Skeletal muscle tissue (tissue), 4 donors: ENCODE measurements around the gene C1S. TPM values are rescaled to one million over a fixed set of nuclear protein-coding genes. Genes with fewer than 3 reads are reported as not detected.
"Not testable (repeated sequence)": the region's sequence is repeated elsewhere in the genome, so short reads cannot be mapped to it uniquely, and the experiment has no call there.

Experiments used
- H3K27ac ChIP-seq: one replicate; pipeline ENCODE4 v1.7.0; 2013; ENCODE audit warnings: mild to moderate bottlenecking, low read depth, low read length, inconsistent platforms
- H3K27me3 ChIP-seq, 3 donors: one replicate each; pipeline ENCODE4 v1.7.0; 2013; ENCODE audit warnings: low read length in 3 of 3; ENCODE audit not compliant: control insufficient read depth in 3 of 3, insufficient read depth in 3 of 3
- H3K36me3 ChIP-seq, 3 donors: one replicate each; pipeline ENCODE4 v1.7.0; 2013; ENCODE audit warnings: low read length in 3 of 3; ENCODE audit not compliant: control insufficient read depth in 3 of 3, insufficient read depth in 3 of 3
- H3K4me1 ChIP-seq, 3 donors: one replicate each; pipeline ENCODE4 v1.7.0; 2013; ENCODE audit warnings: low read length in 3 of 3, mild to moderate bottlenecking in 3 of 3; ENCODE audit not compliant: control insufficient read depth in 3 of 3, insufficient read depth in 3 of 3
- H3K4me3 ChIP-seq, 3 donors: one replicate each; pipeline ENCODE4 v1.7.0; 2013; ENCODE audit warnings: low read length in 3 of 3
- H3K9ac ChIP-seq, 3 donors: one replicate each; pipeline ENCODE4 v1.7.0; 2013; ENCODE audit warnings: low read length in 3 of 3, mild to moderate bottlenecking in 3 of 3, moderate library complexity in 2 of 3, low read depth in 1 of 3
- H3K9me3 ChIP-seq, 3 donors: one replicate each; pipeline ENCODE4 v1.7.0; 2013; ENCODE audit warnings: low read length in 3 of 3; ENCODE audit not compliant: control insufficient read depth in 3 of 3
- total RNA-seq: library from RNA; depleted of rRNA; stranded (reverse); fragments of >200 nt; gene quantifications from one replicate; pipeline ENCODE4 v1.2.3, GENCODE V29; 2014
- donor health status: Osteomylitis.

C1S gene
- total RNA-seq, 1 donor from 2014 or later, result 89.8 TPM

DNA sequence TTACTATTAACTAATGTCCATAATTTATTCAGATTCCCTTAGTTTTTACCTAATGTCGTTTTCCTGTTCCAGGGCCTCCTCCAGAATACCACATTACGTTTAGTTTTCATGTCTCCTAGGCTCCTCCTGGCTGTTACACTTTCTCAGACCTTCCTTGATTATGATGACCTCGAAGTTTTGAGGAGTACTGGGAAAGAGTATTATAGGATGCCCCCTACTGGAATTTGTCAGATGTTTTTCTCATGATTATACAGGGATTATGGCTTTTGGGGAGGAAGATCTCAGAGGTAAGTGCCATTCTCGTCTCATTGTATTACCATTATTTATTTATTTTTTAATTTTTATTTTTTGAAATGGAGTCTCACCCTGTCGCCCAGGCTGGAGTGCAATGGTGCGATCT, 17.7 kb upstream of the C1S start:
- H3K36me3 ChIP-seq, result no peaks in the 10 kb centered on the region
- H3K27ac ChIP-seq, result no peak overlapping the region
- H3K9me3 ChIP-seq, result no peaks in the 10 kb centered on the region
- H3K4me1 ChIP-seq, result peaks cover 0 to 5% (median 2%) of the 10 kb centered on the region in 3 donors
- H3K9ac ChIP-seq, result no peak overlapping the region
- no peaks in the 10 kb centered on the region for H3K27me3 ChIP-seq
- H3K4me3 ChIP-seq, result no peak overlapping the region

DNA sequence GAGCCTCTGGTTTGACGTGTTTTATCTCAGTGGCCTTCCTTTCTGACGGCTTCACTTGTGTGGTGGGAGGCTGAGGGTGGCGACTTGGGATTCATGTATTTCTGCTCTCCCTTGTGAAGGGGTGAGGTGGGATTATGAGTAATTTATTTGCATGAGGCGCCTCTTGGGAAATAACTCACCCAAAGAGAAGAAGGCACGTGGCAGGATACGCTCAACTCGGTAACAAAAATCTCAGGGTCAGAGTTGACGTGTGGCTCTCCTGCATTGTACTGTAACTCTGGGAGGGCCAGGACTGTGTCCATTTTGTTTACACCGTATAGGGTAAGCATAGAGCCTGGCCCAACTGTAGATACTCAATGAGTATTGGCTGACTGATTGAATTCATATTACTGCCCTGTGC, 14.6 kb upstream of the C1S start:
- Histone ChIP-seq H3K4me1 (peaks cover 3 to 14% (median 7%) of the 10 kb centered on the region in 3 donors), H3K27ac (no peak overlapping the region), H3K36me3 (no peaks in the 10 kb centered on the region), H3K9ac (no peak overlapping the region), H3K4me3 (no peak overlapping the region), H3K9me3 (no peaks in the 10 kb centered on the region), H3K27me3 (no peaks in the 10 kb centered on the region)

DNA sequence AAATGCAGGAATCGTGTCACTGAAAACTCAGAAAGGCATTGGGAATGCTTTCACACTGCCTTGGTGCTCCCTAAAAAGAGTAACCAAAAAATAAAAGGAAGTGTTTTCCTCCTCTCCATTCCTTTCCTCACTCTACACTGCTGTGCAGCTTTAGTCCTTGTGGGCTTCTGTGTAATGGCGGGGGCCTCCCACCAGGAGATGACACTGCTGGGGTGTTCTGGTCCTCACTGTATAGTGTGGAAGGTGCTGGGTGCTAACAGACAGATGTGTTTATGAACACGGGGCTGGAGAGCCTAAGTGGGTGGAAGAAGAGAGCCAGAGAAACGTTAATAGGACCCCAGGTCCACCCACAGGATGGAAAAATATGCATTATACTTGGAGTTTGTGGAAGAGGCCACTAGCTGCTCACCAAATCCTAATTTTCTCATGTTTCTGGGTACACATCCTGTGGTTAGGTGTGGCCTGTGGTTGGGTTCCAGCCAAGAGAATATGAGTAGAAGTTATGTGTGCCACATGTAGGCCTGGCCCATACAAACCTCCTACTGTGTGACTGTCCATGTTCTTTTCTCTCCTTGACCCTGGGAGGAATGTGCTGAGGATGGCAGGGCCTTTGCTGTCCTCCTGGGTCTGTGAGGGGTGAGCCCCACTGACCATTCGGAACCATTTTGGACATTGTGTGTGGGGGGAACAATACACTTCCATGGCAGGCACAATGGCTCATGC, 14.0 kb upstream of the C1S start:
- no peaks in the 10 kb centered on the region for H3K27me3 ChIP-seq
- no peak overlapping the region for H3K27ac ChIP-seq
- no peaks in the 10 kb centered on the region for H3K36me3 ChIP-seq
- no peak overlapping the region for H3K4me3 ChIP-seq
- no peaks in the 10 kb centered on the region for H3K9me3 ChIP-seq
- no peak overlapping the region for H3K9ac ChIP-seq
- peaks cover 3 to 14% (median 7%) of the 10 kb centered on the region in 3 donors for H3K4me1 ChIP-seq

DNA sequence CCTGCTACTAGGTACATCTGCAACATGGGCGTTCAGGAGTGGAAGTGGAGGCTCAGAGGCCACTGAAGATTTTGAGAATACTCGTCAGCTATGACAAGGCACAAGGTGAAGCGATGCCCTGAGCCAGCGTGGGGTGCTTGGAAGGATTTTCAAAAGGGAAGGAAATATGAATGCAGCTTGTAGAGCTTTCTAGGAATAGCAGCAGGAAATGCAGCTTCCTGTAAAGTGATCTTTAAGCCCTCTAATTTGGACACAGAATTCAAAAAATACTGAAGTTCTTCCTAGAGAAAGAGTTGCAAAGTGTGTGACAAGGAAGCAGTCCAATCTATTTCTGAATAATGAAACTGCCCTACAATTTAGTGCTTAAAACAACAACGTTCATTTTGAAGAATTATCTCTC, 13.2 kb upstream of the C1S start:
- H3K4me3 ChIP-seq, result no peak overlapping the region
- H3K36me3 ChIP-seq, result no peaks in the 10 kb centered on the region
- H3K9me3 ChIP-seq, result no peaks in the 10 kb centered on the region
- no peaks in the 10 kb centered on the region for H3K27me3 ChIP-seq
- H3K9ac ChIP-seq, result no peak overlapping the region
- peaks cover 3 to 14% (median 7%) of the 10 kb centered on the region in 3 donors for H3K4me1 ChIP-seq
- H3K27ac ChIP-seq, result no peak overlapping the region

DNA sequence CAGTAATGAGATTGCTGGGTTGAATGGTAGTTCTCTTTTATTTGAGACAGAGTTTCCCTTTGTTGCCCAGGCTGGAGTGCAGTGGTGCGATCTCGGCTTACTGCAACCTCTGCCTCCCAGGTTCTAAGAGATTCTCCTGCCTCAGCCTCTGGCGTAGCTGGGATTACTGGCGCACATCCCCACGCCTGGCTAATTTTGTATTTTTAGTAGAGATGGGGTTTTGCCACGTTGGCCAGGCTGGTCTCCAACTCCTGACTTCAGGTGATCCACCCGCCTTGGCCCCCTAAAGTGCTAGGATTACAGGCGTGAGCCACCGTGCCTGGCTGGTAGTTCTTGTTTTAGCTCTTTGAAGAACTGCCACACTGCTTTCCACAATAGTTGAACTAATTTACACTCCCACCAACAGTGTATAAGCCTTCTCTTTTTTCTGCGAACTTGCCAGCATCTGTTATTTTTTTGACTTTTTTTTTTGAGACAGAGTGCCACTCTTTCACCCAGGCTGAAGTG, 11.0 kb upstream of the C1S start:
- H3K4me1 ChIP-seq, result peaks cover 3 to 14% (median 7%) of the 10 kb centered on the region in 3 donors

DNA sequence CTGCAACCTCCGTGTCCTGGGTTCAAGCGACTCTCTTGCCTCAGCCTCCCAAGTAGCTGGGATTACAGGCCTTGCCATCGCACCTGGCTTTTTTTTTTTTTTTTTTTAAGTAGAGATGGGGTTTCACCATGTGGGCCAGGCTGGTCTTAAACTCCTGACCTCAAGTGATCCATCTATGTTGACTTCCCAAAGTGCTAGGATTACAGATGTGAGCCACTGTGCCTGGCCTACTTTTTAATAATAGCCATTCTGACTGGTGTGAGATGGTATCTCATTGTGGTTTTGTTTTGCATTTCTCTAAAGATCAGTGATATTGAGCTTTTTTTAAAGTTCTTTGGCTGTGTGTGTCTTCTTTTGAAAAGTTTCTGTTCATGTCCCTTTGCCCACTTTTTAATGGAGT, 10.5 kb upstream of the C1S start:
- H3K4me3 ChIP-seq, result not testable (repeated sequence)

More for the DNA sequence above, 11.0 kb upstream of the C1S start:
- not testable (repeated sequence) for H3K36me3 ChIP-seq, H3K4me3 ChIP-seq, H3K9me3 ChIP-seq, H3K27ac ChIP-seq, H3K27me3 ChIP-seq, H3K9ac ChIP-seq

DNA sequence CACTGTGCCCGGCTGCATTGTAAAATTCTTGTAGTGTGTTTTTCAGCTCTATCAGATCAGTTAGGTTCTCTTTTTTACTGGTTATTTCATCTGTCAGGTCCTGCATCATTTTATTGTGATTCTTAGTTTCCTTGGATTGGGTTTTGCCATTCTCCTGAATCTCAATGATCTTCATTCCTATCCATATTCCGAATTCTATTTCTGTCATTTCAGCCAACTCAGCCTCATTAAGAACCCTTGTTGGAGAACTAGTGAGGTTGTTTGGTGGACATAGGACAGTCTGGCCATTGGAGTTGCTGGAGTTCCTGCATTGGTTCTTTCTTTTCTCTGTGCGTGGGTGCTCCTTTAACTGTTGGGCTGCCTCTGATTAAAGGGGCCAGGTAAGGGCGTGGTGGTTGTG, 5.6 kb upstream of the C1S start:
- H3K9ac ChIP-seq, result no peak overlapping the region
- H3K27ac ChIP-seq, result no peak overlapping the region
- no peak overlapping the region for H3K4me3 ChIP-seq
- no peaks in the 10 kb centered on the region for H3K27me3 ChIP-seq
- H3K4me1 ChIP-seq, result peaks cover 3 to 7% (median 4%) of the 10 kb centered on the region in 3 donors
- no peaks in the 10 kb centered on the region for H3K36me3 ChIP-seq
- no peaks in the 10 kb centered on the region for H3K9me3 ChIP-seq

More for the DNA sequence above, 10.5 kb upstream of the C1S start:
- not testable (repeated sequence) for H3K36me3 ChIP-seq, H3K27ac ChIP-seq, H3K9me3 ChIP-seq, H3K27me3 ChIP-seq, H3K9ac ChIP-seq
- peaks cover 3 to 14% (median 7%) of the 10 kb centered on the region in 3 donors for H3K4me1 ChIP-seq

DNA sequence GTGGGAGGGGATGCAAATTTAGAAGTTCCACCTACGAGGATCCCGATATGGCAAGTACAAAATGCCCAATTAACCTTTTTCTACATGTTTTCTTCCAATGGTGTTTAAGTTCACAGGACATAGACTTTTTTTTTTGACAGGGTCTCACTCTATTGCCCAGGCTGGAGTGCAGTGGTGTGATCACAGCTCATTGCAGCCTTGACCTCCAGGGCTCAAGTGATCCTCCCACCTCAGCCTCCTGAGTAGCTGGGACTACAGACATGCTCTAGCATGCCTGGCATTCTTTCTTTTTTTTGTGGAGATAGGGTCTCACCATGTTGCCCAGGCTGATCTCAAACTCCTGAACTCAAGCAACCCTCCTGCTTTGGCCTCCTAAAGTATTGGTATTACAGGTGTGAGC, 4.8 kb upstream of the C1S start:
- peaks cover 7 to 14% (median 9%) of the 10 kb centered on the region in 3 donors for H3K4me1 ChIP-seq
- not testable (repeated sequence) for H3K9me3 ChIP-seq, H3K4me3 ChIP-seq, H3K27ac ChIP-seq, H3K36me3 ChIP-seq, H3K27me3 ChIP-seq, H3K9ac ChIP-seq

DNA sequence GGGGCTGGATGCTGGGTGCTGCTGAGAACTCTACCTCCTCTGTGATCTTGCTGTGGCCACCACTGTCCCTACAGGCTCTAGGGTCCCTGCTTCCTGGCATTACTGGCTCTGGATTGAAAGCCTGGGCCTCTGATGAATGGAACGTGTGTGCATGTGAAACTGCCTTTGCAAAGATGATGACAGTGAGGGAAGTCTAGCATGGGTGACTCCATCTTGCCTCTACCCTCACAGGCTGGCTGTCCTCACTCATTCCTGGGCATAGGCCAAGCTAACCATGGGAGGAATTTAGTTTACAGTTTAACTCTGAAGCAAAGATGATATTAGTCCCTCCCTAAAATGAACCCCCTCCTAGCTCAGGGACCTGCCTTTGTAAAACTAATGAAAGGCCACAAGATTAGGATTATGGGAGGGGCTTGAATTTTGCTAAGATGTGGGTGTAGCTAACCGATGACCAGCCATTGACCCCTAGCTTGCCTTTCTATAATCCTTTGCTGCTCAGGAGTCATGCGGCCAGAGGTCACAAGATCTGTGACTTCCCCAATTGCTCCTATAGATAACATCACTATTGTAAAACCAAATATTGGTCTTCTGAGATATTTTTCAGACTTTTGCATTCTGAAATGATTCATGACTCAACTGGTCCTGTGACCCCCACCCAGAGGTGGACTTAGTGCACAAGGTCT, 2.2 kb upstream of the C1S start:
- Histone ChIP-seq H3K9ac (no peak overlapping the region), H3K4me1 (peaks cover 19 to 35% (median 26%) of the 10 kb centered on the region in 3 donors), H3K4me3 (no peak overlapping the region), H3K9me3 (no peaks in the 10 kb centered on the region), H3K27me3 (no peaks in the 10 kb centered on the region), H3K36me3 (peaks cover 0 to 7% (median 4%) of the 10 kb centered on the region in 3 donors), H3K27ac (no peak overlapping the region)

DNA sequence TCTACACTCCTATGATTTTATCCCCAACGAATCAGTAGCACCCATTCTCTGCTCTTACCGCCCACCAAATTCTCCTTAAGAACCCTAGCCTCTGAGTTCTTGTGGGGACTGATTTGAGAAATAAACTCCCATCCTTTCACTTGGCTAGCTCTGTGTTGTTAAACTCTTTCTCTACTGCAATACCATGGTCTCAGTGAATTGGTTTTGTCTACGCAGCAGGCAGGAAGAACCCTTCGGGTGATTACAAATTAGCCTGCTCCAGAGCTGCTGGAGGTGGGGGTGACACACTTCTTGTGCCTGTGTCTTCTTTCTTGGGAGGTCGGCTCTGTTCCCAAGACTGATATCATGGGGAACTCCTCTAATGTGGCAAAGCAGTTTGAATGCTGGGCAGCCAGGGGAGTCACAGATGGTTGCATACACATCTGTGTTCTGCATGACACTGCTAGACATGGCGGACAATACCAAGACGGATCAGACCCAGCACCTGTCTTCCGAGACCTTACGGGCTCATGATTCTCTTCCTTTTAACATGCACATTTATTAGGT, 1.6 kb upstream of the C1S start:
- no peaks in the 10 kb centered on the region for H3K9me3 ChIP-seq
- peaks cover 19 to 35% (median 26%) of the 10 kb centered on the region in 3 donors for H3K4me1 ChIP-seq
- H3K4me3 ChIP-seq, result no peak overlapping the region
- H3K36me3 ChIP-seq, result peaks cover 0 to 13% (median 7%) of the 10 kb centered on the region in 3 donors
- no peak overlapping the region for H3K9ac ChIP-seq
- no peak overlapping the region for H3K27ac ChIP-seq
- no peaks in the 10 kb centered on the region for H3K27me3 ChIP-seq
